Measurements from ENCODE around the gene LPAR1. TPM values are rescaled to one million over a fixed set of nuclear protein-coding genes. Genes with fewer than 3 reads are reported as not detected.

LPAR1 gene
- total and polyA plus RNA-seq, 2 of the 8 experiments (the other 6 are each of a cell fraction or from before 2014, with no cell fraction given): 3.4 to 5.1 TPM

DNA sequence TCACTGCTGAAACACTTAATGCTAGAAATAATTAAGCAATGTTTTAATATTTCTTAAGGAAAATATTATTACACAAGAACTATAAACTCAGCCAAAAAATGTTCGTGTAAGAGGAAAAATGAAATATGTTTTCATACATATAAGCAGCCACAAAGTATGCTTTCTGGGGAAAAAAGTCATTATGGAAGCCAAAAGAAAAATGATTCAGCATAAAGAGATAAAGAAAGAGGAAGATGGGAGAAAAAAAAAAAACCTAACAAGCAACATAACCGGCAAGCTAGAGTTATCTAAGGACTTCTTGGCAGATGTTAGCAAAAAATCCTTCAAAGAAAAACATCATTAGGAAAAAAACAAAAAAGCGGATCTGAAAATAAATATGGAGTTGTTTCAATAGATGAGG is 190.6 kb downstream of the LPAR1 start:
- no peak overlapping the region for H2BK20ac ChIP-seq (ENCODE audit: low read length)
- DNase-seq (ENCODE audit: low read depth in 1 of 2, low spot score in 2 of 2) (no peak), FAIRE-seq (no peak)
- no peak overlapping the region for H3K14ac ChIP-seq (ENCODE audit: insufficient read length)
- ChIA-PET CTCF (ENCODE audit: partially characterized antibody) (no interaction called here), POLR2A (ENCODE audit: partially characterized antibody) (no interaction called here)
- H3K4me1 ChIP-seq (replicated peaks in 1 of 4; ENCODE audit: control insufficient read depth in 3 of 4, insufficient read depth in 4 of 4, low read length in 3 of 4): no peaks in the 10 kb centered on the region
- H3K36me3 ChIP-seq (ENCODE audit: control insufficient read depth in 2 of 4, insufficient read depth in 4 of 4, low read length in 3 of 4): no peaks in the 10 kb centered on the region
- no peaks in the 10 kb centered on the region for H3K27me3 ChIP-seq (replicated peaks in 1 of 4; ENCODE audit: control insufficient read depth in 3 of 4, extremely low read depth in 1 of 4, insufficient read depth in 3 of 4, low read length in 3 of 4)
- no peak overlapping the region for H4K91ac ChIP-seq (replicated peaks; ENCODE audit: insufficient read length, low read length)
- no peak overlapping the region for H3K23ac ChIP-seq (ENCODE audit: insufficient read length)
- H3K27ac ChIP-seq (ENCODE audit: low read depth, low read length): no peak overlapping the region
- no peaks in the 10 kb centered on the region for H3K79me2 ChIP-seq (ENCODE audit: control insufficient read depth in 1 of 2, insufficient read depth in 2 of 2, low read length in 2 of 2)
- H3K9me3 ChIP-seq (ENCODE audit: insufficient read depth in 2 of 2, low read depth in 1 of 2, low read length in 1 of 2): no peaks in the 10 kb centered on the region
- no peak overlapping the region for H2BK12ac ChIP-seq (ENCODE audit: low read depth, low read length)
- no peak overlapping the region for H2BK15ac ChIP-seq (ENCODE audit: low read length)
- no peak overlapping the region for H2BK5ac ChIP-seq (ENCODE audit: low read depth, low read length)
- no peak overlapping the region for H4K8ac ChIP-seq (ENCODE audit: extremely low read depth, insufficient read depth, low read length)
- H3K4me3 ChIP-seq (ENCODE audit: extremely low read depth in 1 of 4, insufficient read depth in 2 of 4, low read depth in 3 of 4, low read length in 4 of 4): no peak overlapping the region
- H3K4ac ChIP-seq (replicated peaks; ENCODE audit: insufficient read length, low read depth, low read length): no peak overlapping the region
- no peak for TF ChIP-seq CREB1 (IDR thresholded peaks at IDR 0.05)
- no peak for TF ChIP-seq SP2 (IDR thresholded peaks at IDR 0.05; ENCODE audit: low read length)
- TF ChIP-seq GTF2F1 (IDR thresholded peaks at IDR 0.05; ENCODE audit: borderline replicate concordance, low read depth, low read length): no peak
- no peak for TF ChIP-seq TEAD4 (IDR thresholded peaks at IDR 0.05; ENCODE audit: low read depth, low read length)
- no peak for TF ChIP-seq SAP30 (IDR thresholded peaks at IDR 0.05; ENCODE audit: insufficient read depth, insufficient replicate concordance, low read length)
- TF ChIP-seq TBP (IDR thresholded peaks at IDR 0.05; ENCODE audit: low read depth, low read length): no peak
- H3K56ac ChIP-seq (replicated peaks; ENCODE audit: insufficient read length, low read depth, low read length): no peak overlapping the region
- H2AK5ac ChIP-seq (ENCODE audit: low read depth, low read length): no peak overlapping the region
- H3K23me2 ChIP-seq (ENCODE audit: low read depth, low read length): peaks cover 3% of the 10 kb centered on the region; the same call in 1 of the 2 replicates
- H3K79me1 ChIP-seq (ENCODE audit: low read depth, low read length): no peaks in the 10 kb centered on the region
- H3K18ac ChIP-seq (ENCODE audit: extremely low read depth, low read length): no peak overlapping the region
- no peak overlapping the region for H3K9ac ChIP-seq (replicated peaks in 1 of 4; ENCODE audit: extremely low read depth in 1 of 4, low read depth in 3 of 4, low read length in 3 of 4)
- H3K4me2 ChIP-seq (ENCODE audit: insufficient read depth in 1 of 2, low read depth in 2 of 2, low read length in 2 of 2): no peak overlapping the region
- 90% methylated on average over 3 of the region's 3 CpGs; no CpG with 5 or more reads in 1 of the 2 experiments for WGBS, 2 experiments (ENCODE audit: extremely low coverage in 1 of 2, insufficient coverage in 1 of 2, insufficient read length in 1 of 2, insufficient replicate concordance in 2 of 2, low coverage in 1 of 2, low lambda C conversion rate in 2 of 2, missing lambda C conversion rate in 1 of 2)
- H2BK120ac ChIP-seq (replicated peaks; ENCODE audit: low read depth, low read length): no peak overlapping the region
- no peaks in the 10 kb centered on the region for H4K20me1 ChIP-seq (replicated peaks in 1 of 2; ENCODE audit: control insufficient read depth in 1 of 2, insufficient read depth in 2 of 2, low read length in 2 of 2)
- H2AFZ ChIP-seq (ENCODE audit: low read length): no peak overlapping the region
- no peak overlapping the region for H4K5ac ChIP-seq (ENCODE audit: insufficient read length, low read depth, low read length)
